Endothelial cell (in vitro differentiated cells): ENCODE data around the gene TMEM91. TPM values are rescaled to one million over a fixed set of nuclear protein-coding genes. Genes with fewer than 3 reads are reported as not detected.
"Not testable (repeated sequence)": the region's sequence is repeated elsewhere in the genome, so short reads cannot be mapped to it uniquely, and the experiment has no call there.

Source experiments
- DNase-seq: peaks from one replicate; pipeline ENCODE4 v3.0.0; 2021; ENCODE audit warnings: low spot score
- H3K27ac Mint-ChIP-seq: one replicate; pipeline ENCODE4 v1.8.0; 2021; ENCODE audit warnings: mixed read lengths, inconsistent platforms; ENCODE audit not compliant: unreplicated experiment
- H3K27me3 Mint-ChIP-seq: one replicate; pipeline ENCODE4 v1.8.0; 2021; ENCODE audit warnings: mild to moderate bottlenecking, moderate library complexity, mixed read lengths, inconsistent platforms; ENCODE audit not compliant: unreplicated experiment
- H3K36me3 Mint-ChIP-seq: one replicate; pipeline ENCODE4 v1.8.0; 2021; ENCODE audit warnings: mild to moderate bottlenecking, low read depth, mixed read lengths, inconsistent platforms; ENCODE audit not compliant: unreplicated experiment
- H3K4me1 Mint-ChIP-seq: one replicate; pipeline ENCODE4 v1.8.0; 2021; ENCODE audit warnings: mild to moderate bottlenecking, mixed read lengths, inconsistent platforms; ENCODE audit not compliant: unreplicated experiment
- H3K4me3 Mint-ChIP-seq: one replicate; pipeline ENCODE4 v1.8.0; 2021; ENCODE audit warnings: mild to moderate bottlenecking, mixed read lengths, inconsistent platforms; ENCODE audit not compliant: unreplicated experiment
- H3K9me3 Mint-ChIP-seq: one replicate; pipeline ENCODE4 v1.8.0; 2021; ENCODE audit warnings: mixed read lengths, inconsistent platforms; ENCODE audit not compliant: unreplicated experiment
- CTCF ChIP-seq: fragments of 200-600 bp; sonication (generic); IDR thresholded peaks from one replicate; pipeline ENCODE4 v1.5.0; 2021; ENCODE audit warnings: antibody characterized with exemption; ENCODE audit not compliant: unreplicated experiment
- total RNA-seq: library from RNA; stranded (reverse); fragmentation: NEBNext Ultra II Directional; extraction: Animal tissue kit (Norgen Biotek cat#: 25700); gene quantifications from one replicate; pipeline ENCODE4 v1.2.1, GENCODE V29; 2021; ENCODE audit not compliant: unreplicated experiment

Gene TMEM91
- total RNA-seq, 1 donor from 2014 or later, result 7.6 TPM

GRCh38 chr19:41405776-41406175 lies 29.4 kb downstream of the TMEM91 start:
- no peak overlapping the region for H3K4me3 Mint-ChIP-seq
- H3K27me3 Mint-ChIP-seq, result peaks cover 5% of the 10 kb centered on the region
- H3K9me3 Mint-ChIP-seq, result no peaks in the 10 kb centered on the region
- no peak for TF ChIP-seq CTCF
- H3K36me3 Mint-ChIP-seq, result peaks cover 11% of the 10 kb centered on the region
- DNase-seq, result no peak
- peaks cover 34% of the 10 kb centered on the region for H3K4me1 Mint-ChIP-seq
- no peak overlapping the region for H3K27ac Mint-ChIP-seq

GRCh38 chr19:41407271-41407670 lies 30.9 kb downstream of the TMEM91 start:
- DNase-seq, result peak; percentile 29
- no peak for TF ChIP-seq CTCF
- H3K27ac Mint-ChIP-seq, result peak overlapping the region; percentile 79
- no peaks in the 10 kb centered on the region for H3K9me3 Mint-ChIP-seq
- peaks cover 14% of the 10 kb centered on the region for H3K36me3 Mint-ChIP-seq
- peaks cover 21% of the 10 kb centered on the region for H3K4me1 Mint-ChIP-seq
- H3K4me3 Mint-ChIP-seq, result peak overlapping the region; percentile 15
- H3K27me3 Mint-ChIP-seq, result peaks cover 5% of the 10 kb centered on the region

DNA sequence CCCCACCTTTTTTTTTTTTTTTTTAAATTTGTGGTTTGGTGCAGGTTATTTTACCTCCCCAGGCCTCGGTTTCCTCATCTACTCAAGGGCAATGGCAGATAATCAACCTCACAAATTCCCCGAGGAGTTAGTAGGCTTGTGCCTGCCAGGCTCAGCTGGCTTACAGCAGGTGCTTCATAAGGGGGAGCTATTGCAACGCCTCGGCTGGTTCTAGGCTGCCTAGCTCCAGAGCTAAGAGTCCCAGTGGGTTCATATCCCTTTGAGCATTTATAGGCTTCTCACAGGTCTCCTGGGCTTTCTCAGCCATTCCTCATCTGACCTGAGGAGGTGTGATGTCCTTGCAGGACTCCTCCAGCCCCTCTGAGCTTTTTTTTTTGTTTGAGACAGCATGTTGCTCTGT lies 31.9 kb downstream of the TMEM91 start:
- H3K4me3 Mint-ChIP-seq, result no peak overlapping the region
- no peak for TF ChIP-seq CTCF
- no peaks in the 10 kb centered on the region for H3K9me3 Mint-ChIP-seq
- H3K36me3 Mint-ChIP-seq, result peaks cover 17% of the 10 kb centered on the region
- H3K27me3 Mint-ChIP-seq, result peaks cover 5% of the 10 kb centered on the region
- no peak overlapping the region for H3K27ac Mint-ChIP-seq
- H3K4me1 Mint-ChIP-seq, result peaks cover 18% of the 10 kb centered on the region
- DNase-seq, result no peak

DNA sequence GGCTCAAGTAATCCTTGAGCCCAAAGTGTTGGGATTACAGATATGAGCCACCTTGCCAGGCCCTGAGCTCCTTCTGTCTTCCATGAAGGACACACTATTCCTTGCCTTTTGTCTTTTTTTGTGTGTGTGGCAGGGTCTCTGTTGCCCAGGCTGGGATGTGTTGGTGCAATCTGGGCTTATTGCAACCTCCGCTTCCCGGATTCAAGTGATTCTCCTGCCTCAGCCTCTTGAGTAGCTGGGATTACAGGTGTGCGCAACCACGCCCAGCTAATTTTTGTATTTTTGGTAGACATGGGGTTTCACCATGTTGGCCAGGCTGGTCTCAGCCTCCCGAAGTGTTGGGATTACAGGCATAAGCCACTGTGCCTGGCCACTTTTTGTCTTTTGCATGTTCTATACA lies 32.5 kb downstream of the TMEM91 start:
- H3K9me3 Mint-ChIP-seq, H3K27me3 Mint-ChIP-seq, H3K27ac Mint-ChIP-seq, DNase-seq, H3K4me3 Mint-ChIP-seq: not testable (repeated sequence)
- peaks cover 18% of the 10 kb centered on the region for H3K4me1 Mint-ChIP-seq
- H3K36me3 Mint-ChIP-seq, result peaks cover 23% of the 10 kb centered on the region

- peak overlapping the region; percentile 61 for H3K27ac Mint-ChIP-seq
These were observed 33.0 kb downstream of the TMEM91 start for GRCh38 chr19:41409288-41409687.

More at GRCh38 chr19:41409288-41409687, 33.0 kb downstream of the TMEM91 start:
- Mint-ChIP-seq H3K27me3 (peaks cover 4% of the 10 kb centered on the region), H3K36me3 (peaks cover 28% of the 10 kb centered on the region), H3K9me3 (no peaks in the 10 kb centered on the region), H3K4me3 (no peak overlapping the region), H3K4me1 (peaks cover 18% of the 10 kb centered on the region)
- no peak for DNase-seq
- TF ChIP-seq CTCF, result no peak
